Transverse colon (tissue), 4 donors: ENCODE data around the gene HDLBP.

Experiments used
- EP300 ChIP-seq: sonication (generic); formaldehyde crosslinking; IDR thresholded peaks from one replicate; pipeline ENCODE4 v1.6.1; 2017; ENCODE audit warnings: antibody characterized with exemption, low read depth
- POLR2A ChIP-seq: fragments of 450-650 bp; IDR thresholded peaks from one replicate; pipeline ENCODE4 v1.6.1; 2016; ENCODE audit warnings: antibody characterized with exemption, mild to moderate bottlenecking, moderate library complexity
- POLR2AphosphoS5 ChIP-seq, 3 donors: sonication (generic); formaldehyde crosslinking; IDR thresholded peaks; one replicate each; pipeline ENCODE4 v1.6.1; 2016; ENCODE audit warnings: antibody characterized with exemption in 3 of 3
- TF ChIP-seq, protein P1 (sequence below), 5 experiments: fragments of 200-600 bp in 3 of 5; fragments of 450-650 bp in 2 of 5; sonication (generic) in 3 of 5; IDR thresholded peaks; 1 replicate in 2 of 5; 2 replicates in 3 of 5; pipeline ENCODE4 v1.5.1; 2016 to 2017; ENCODE audit warnings: antibody characterized with exemption in 5 of 5, inconsistent platforms in 3 of 5, mild to moderate bottlenecking in 2 of 5, moderate library complexity in 1 of 5

DNA sequence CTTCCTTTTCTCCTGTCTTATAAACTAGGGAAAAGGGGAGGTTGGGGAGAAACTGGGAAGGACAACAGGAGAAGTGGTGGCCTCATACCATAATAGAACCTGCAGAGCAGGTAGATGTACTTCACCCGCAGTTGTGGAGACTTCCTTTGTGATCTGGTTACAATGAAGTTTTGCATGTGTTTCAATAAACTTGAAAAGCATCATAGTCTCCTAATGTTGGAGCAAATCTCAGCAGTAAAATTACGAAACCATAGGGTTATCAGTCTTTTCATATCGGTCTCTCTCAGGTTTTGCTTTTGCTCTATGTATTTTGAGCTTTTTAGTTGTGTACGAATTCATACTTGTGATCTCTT is 96.5 kb downstream of the HDLBP start:
- TF ChIP-seq, protein P1, sequence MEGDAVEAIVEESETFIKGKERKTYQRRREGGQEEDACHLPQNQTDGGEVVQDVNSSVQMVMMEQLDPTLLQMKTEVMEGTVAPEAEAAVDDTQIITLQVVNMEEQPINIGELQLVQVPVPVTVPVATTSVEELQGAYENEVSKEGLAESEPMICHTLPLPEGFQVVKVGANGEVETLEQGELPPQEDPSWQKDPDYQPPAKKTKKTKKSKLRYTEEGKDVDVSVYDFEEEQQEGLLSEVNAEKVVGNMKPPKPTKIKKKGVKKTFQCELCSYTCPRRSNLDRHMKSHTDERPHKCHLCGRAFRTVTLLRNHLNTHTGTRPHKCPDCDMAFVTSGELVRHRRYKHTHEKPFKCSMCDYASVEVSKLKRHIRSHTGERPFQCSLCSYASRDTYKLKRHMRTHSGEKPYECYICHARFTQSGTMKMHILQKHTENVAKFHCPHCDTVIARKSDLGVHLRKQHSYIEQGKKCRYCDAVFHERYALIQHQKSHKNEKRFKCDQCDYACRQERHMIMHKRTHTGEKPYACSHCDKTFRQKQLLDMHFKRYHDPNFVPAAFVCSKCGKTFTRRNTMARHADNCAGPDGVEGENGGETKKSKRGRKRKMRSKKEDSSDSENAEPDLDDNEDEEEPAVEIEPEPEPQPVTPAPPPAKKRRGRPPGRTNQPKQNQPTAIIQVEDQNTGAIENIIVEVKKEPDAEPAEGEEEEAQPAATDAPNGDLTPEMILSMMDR (IDR thresholded peaks at IDR 0.05), result no peak
- TF ChIP-seq POLR2AphosphoS5 (IDR thresholded peaks at IDR 0.05) (no peak), POLR2A (no peak), EP300 (no peak)
